GM18508 (cell line): Measurements from ENCODE around the gene SANBR.

Experiments
- ATAC-seq: cut with Tn5 transposase; IDR thresholded peaks from one replicate; pipeline ENCODE4 v1.9.1; 2021; ENCODE audit warnings: moderate number of reproducible peaks; ENCODE audit not compliant: insufficient read depth, unreplicated experiment

SANBR gene

GRCh38 chr2:61085883-61086282 is 20.2 kb downstream of the SANBR start:
- no peak for ATAC-seq

- ATAC-seq: no peak
Measured at GRCh38 chr2:61089797-61090196, 24.1 kb downstream of the SANBR start.

- ATAC-seq: no peak
Measured at GRCh38 chr2:61090386-61090921, 24.8 kb downstream of the SANBR start.

- no peak for ATAC-seq
Measured at GRCh38 chr2:61091485-61091884, 25.8 kb downstream of the SANBR start.

GRCh38 chr2:61096438-61096837 is 30.8 kb downstream of the SANBR start:
- no peak for ATAC-seq

- ATAC-seq: no peak
Measured at GRCh38 chr2:61100801-61101200, 35.1 kb downstream of the SANBR start.

- no peak for ATAC-seq
Measured at GRCh38 chr2:61109291-61109690, 43.6 kb downstream of the SANBR start.

- ATAC-seq: no peak
Measured at GRCh38 chr2:61111708-61112107, 46.0 kb downstream of the SANBR start.

- no peak for ATAC-seq
Measured at GRCh38 chr2:61114147-61114546, 48.5 kb downstream of the SANBR start.
